Astrocyte of the spinal cord (primary cell): ENCODE measurements around the gene ARHGAP19.

Source experiments
- DNase-seq: peaks from one replicate; pipeline ENCODE4 v3.0.0; 2011; ENCODE audit warnings: low read depth, low spot score
- H3K4me3 ChIP-seq: 2 replicates; pipeline ENCODE4 v1.5.1; 2011; ENCODE audit warnings: low read depth, mild to moderate bottlenecking, low read length, moderate library complexity
- CTCF ChIP-seq: IDR thresholded peaks from 2 replicates; pipeline ENCODE4 v1.5.1; 2012; ENCODE audit warnings: low read depth, mild to moderate bottlenecking, low read length, inconsistent platforms
- in situ Hi-C: cut with HindIII; loops from 2 replicates; pipeline ENCODE4 v1.10.0; 2017; ENCODE audit warnings: low sequenced_read_pairs

Gene ARHGAP19

GRCh38 chr10:97335188-97335619 is 42.8 kb upstream of the ARHGAP19 start:
- DNase-seq = no peak
- H3K4me3 ChIP-seq = peak overlapping the region; percentile 62
- in situ Hi-C loops = no loop called here
- no peak for TF ChIP-seq CTCF

- TF ChIP-seq CTCF = no peak
Measured at GRCh38 chr10:97334370-97335175, 42.1 kb upstream of the ARHGAP19 start, which contains the start of gene FRAT2. FRAT2 (minus strand) TSS chr10:97334729; CDS start chr10:97334572, 157 bp downstream.

GRCh38 chr10:97333601-97334369 is 41.3 kb upstream of the ARHGAP19 start:
- TF ChIP-seq CTCF = no peak
- peak overlapping the region; percentile 62 for H3K4me3 ChIP-seq
- peak; percentile 54 for DNase-seq
- in situ Hi-C loops = no loop called here

More at GRCh38 chr10:97334370-97335175, 42.1 kb upstream of the ARHGAP19 start, which contains the start of gene FRAT2:
- peak within 1 kb of the TSS; percentile 62 for H3K4me3 ChIP-seq
- DNase-seq = peak; percentile 94
- in situ Hi-C loops = no loop called here

GRCh38 chr10:97333351-97333600 is 40.8 kb upstream of the ARHGAP19 start:
- H3K4me3 ChIP-seq = peak overlapping the region; percentile 62
- in situ Hi-C loops = no loop called here
- peak; percentile 18 for TF ChIP-seq CTCF
- peak; percentile 54 for DNase-seq

GRCh38 chr10:97332591-97333350 is 40.3 kb upstream of the ARHGAP19 start:
- DNase-seq = peak; percentile 83

More at GRCh38 chr10:97332591-97333350, 40.3 kb upstream of the ARHGAP19 start:
- peak overlapping the region; percentile 62 for H3K4me3 ChIP-seq
- peak; percentile 52 for TF ChIP-seq CTCF
- in situ Hi-C loops = no loop called here
